ENCODE data around the gene STXBP4. TPM values are rescaled to one million over a fixed set of nuclear protein-coding genes. Genes with fewer than 3 reads are reported as not detected.
A peak's percentile ranks its signal among the peaks of the same experiment; 100 is the strongest.

The STXBP4 gene
- total RNA-seq, 2 experiments from 2014 or later = 9.4 to 12.6 TPM

GRCh38 chr17:54951286-54951685 is 17.3 kb upstream of the STXBP4 start:
- ChIA-PET CTCF (ENCODE audit: unreplicated experiment) (no interaction called here), POLR2A (no interaction called here)
- no peak for DNase-seq (ENCODE audit: low spot score)
- Histone ChIP-seq H3K4me2 (ENCODE audit: low read length) (no peak overlapping the region), H3K79me2 (ENCODE audit: insufficient read depth, low read depth, low read length) (no peaks in the 10 kb centered on the region), H3K36me3 (ENCODE audit: insufficient read depth, low read length) (0 out of 2 replicates have a peak, but pooled peaks cover 4% of the 10 kb centered on the region), H3K27ac (ENCODE audit: low read depth, low read length, poor library complexity, severe bottlenecking) (no peak overlapping the region), H2AFZ (ENCODE audit: low read length) (no peak overlapping the region), H4K20me1 (ENCODE audit: insufficient read depth, low read length) (no peaks in the 10 kb centered on the region; the same call in 1 of the 2 replicates), H3K9me3 (ENCODE audit: low read length) (no peaks in the 10 kb centered on the region), H3K9me2 (ENCODE audit: insufficient read depth, low read length) (no peaks in the 10 kb centered on the region), H3K4me3 (ENCODE audit: low read depth, low read length, poor library complexity, severe bottlenecking) (no peak overlapping the region), H3K4me1 (ENCODE audit: insufficient read depth, low read length, poor library complexity, severe bottlenecking) (no peaks in the 10 kb centered on the region)
- intact Hi-C loops (cut with micrococcal nuclease; ENCODE audit: unreplicated experiment) = no loop called here
- BruUV-seq (replicated peaks) = no TSS peak
- TF ChIP-seq CTCF (conservative IDR thresholded peaks at IDR 0.05; ENCODE audit: low read length) (no peak), EZH2phosphoT487 (IDR thresholded peaks at IDR 0.05; ENCODE audit: borderline replicate concordance, low read depth, low read length) (no peak)

- no peaks in the 10 kb centered on the region for H3K79me2 ChIP-seq (ENCODE audit: insufficient read depth, low read depth, low read length)
- ChIA-PET POLR2A (no interaction called here), CTCF (ENCODE audit: unreplicated experiment) (no interaction called here)
- H3K4me3 ChIP-seq (ENCODE audit: low read depth, low read length, poor library complexity, severe bottlenecking) = no peak overlapping the region
- no peaks in the 10 kb centered on the region for H3K9me2 ChIP-seq (ENCODE audit: insufficient read depth, low read length)
- BruUV-seq (replicated peaks) = no TSS peak
- intact Hi-C loops (cut with micrococcal nuclease; ENCODE audit: unreplicated experiment) = no loop called here
- no peak overlapping the region for H2AFZ ChIP-seq (ENCODE audit: low read length)
- no peak for DNase-seq (ENCODE audit: low spot score)
- H3K4me1 ChIP-seq (ENCODE audit: insufficient read depth, low read length, poor library complexity, severe bottlenecking) = no peaks in the 10 kb centered on the region
- H3K27ac ChIP-seq (ENCODE audit: low read depth, low read length, poor library complexity, severe bottlenecking) = no peak overlapping the region
- H4K20me1 ChIP-seq (ENCODE audit: insufficient read depth, low read length) = no peaks in the 10 kb centered on the region; the same call in 1 of the 2 replicates
- no peaks in the 10 kb centered on the region for H3K9me3 ChIP-seq (ENCODE audit: low read length)
- TF ChIP-seq CTCF (conservative IDR thresholded peaks at IDR 0.05; ENCODE audit: low read length) (no peak), EZH2phosphoT487 (IDR thresholded peaks at IDR 0.05; ENCODE audit: borderline replicate concordance, low read depth, low read length) (no peak)
- H3K4me2 ChIP-seq (ENCODE audit: low read length) = no peak overlapping the region
- peaks cover 49% of the 10 kb centered on the region for H3K36me3 ChIP-seq (ENCODE audit: insufficient read depth, low read length)
These were observed 11.8 kb upstream of the STXBP4 start for GRCh38 chr17:54956791-54957190.

GRCh38 chr17:54967621-54968261 is 824 bp upstream of the STXBP4 start:
- Histone ChIP-seq H3K4me2 (ENCODE audit: low read length) (peak overlapping the region; percentile 89), H4K20me1 (ENCODE audit: insufficient read depth, low read length) (no peaks in the 10 kb centered on the region), H3K27ac (ENCODE audit: low read depth, low read length, poor library complexity, severe bottlenecking) (peak overlapping the region; percentile 54), H3K9me3 (ENCODE audit: low read length) (no peaks in the 10 kb centered on the region), H2AFZ (ENCODE audit: low read length) (peak overlapping the region; percentile 90; the same call in 1 of the 2 replicates), H3K9me2 (ENCODE audit: insufficient read depth, low read length) (no peaks in the 10 kb centered on the region; the same call in 1 of the 2 replicates), H3K79me2 (ENCODE audit: insufficient read depth, low read depth, low read length) (peaks cover 45% of the 10 kb centered on the region), H3K36me3 (ENCODE audit: insufficient read depth, low read length) (peaks cover 34% of the 10 kb centered on the region), H3K4me3 (ENCODE audit: low read depth, low read length, poor library complexity, severe bottlenecking) (peak overlapping the region; percentile 93), H3K4me1 (ENCODE audit: insufficient read depth, low read length, poor library complexity, severe bottlenecking) (peaks cover 24% of the 10 kb centered on the region)
- intact Hi-C loops (cut with micrococcal nuclease; ENCODE audit: unreplicated experiment) = loop anchor here (5.0 kb wide), 2 partner anchors 200 to 770 kb away; no protein-coding TSS in a partner anchor
- no TSS peak for BruUV-seq (replicated peaks)
- peak; percentile 74 for DNase-seq (ENCODE audit: low spot score)
- ChIA-PET CTCF (ENCODE audit: unreplicated experiment) (no interaction called here), POLR2A (interaction anchor here (0.6 kb wide), 1 partner anchor 518 kb away, joined by 4 read pairs; no protein-coding TSS in a partner anchor)
- no peak for TF ChIP-seq EZH2phosphoT487 (IDR thresholded peaks at IDR 0.05; ENCODE audit: borderline replicate concordance, low read depth, low read length)
- TF ChIP-seq CTCF (conservative IDR thresholded peaks at IDR 0.05; ENCODE audit: low read length) = peak; percentile 76; the same call in 1 of the 2 replicates

All from OCI-LY7 (cell line).